Vagina (tissue), 2 donors: Measurements from ENCODE around the gene C3.
"Not testable (repeated sequence)": the region's sequence is repeated elsewhere in the genome, so short reads cannot be mapped to it uniquely, and the experiment has no call there.

ENCODE experiments used
- CTCF ChIP-seq, 3 experiments: fragments of 450-650 bp in 2 of 3; fragments of 200-600 bp in 1 of 3; sonication (generic) in 1 of 3; IDR thresholded peaks; one replicate each; pipeline ENCODE4 v1.5.1; 2017 to 2019; ENCODE audit warnings: antibody characterized with exemption in 3 of 3, mild to moderate bottlenecking in 2 of 3, moderate library complexity in 2 of 3
- POLR2A ChIP-seq, 2 donors: fragments of 450-650 bp; IDR thresholded peaks; one replicate each; pipeline ENCODE4 v1.6.1; 2017; ENCODE audit warnings: antibody characterized with exemption in 2 of 2, mild to moderate bottlenecking in 2 of 2, moderate library complexity in 2 of 2
- POLR2AphosphoS5 ChIP-seq, 2 donors: sonication (generic); formaldehyde crosslinking; IDR thresholded peaks; one replicate each; pipeline ENCODE4 v1.9.0; 2017; ENCODE audit warnings: antibody characterized with exemption in 2 of 2, mild to moderate bottlenecking in 2 of 2, low read depth in 1 of 2; ENCODE audit not compliant: insufficient read depth in 1 of 2

DNA sequence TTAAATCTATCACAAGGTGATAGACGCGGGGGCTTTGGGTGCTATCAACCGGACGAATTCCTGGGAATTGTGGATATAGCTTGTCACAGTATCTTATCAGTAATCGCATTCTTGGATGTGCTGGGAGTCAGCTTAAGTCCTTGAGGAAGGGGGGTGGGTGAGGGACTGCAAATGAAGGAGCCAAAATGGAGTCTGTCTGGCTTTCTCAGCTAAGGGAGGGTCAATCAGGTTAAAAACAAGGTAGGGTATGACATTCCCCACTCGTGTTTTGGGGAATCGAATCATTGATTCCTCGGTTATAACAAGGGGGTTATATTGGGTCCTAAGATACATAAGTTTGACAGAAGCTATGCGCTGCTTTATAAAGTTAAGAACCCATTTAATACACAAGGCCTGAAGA is 64.1 kb downstream of the C3 start:
- TF ChIP-seq CTCF (IDR thresholded peaks at IDR 0.05); POLR2AphosphoS5 (IDR thresholded peaks at IDR 0.05; ENCODE audit: insufficient read depth in 1 of 2, low read depth in 1 of 2); POLR2A (IDR thresholded peaks at IDR 0.05): not testable (repeated sequence)
